Kidney (tissue), 14 donors: ENCODE measurements around the gene THSD4. TPM values are rescaled to one million over a fixed set of nuclear protein-coding genes. Genes with fewer than 3 reads are reported as not detected.

Experiments
- DNase-seq, 5 donors: peaks; one replicate each; pipeline ENCODE4 v3.0.0-alpha.2; 2013 to 2020
- FAIRE-seq: peaks from 2 replicates; lab custom pipeline; 2012; peaks lifted over from hg19 to GRCh38; lab: Jason Lieb, UNC
- H3K27ac ChIP-seq, 2 donors: one replicate each; pipeline ENCODE4 v1.7.0; 2013; ENCODE audit warnings: low read depth in 2 of 2, low read length in 2 of 2, inconsistent platforms in 1 of 2
- H3K27me3 ChIP-seq: one replicate; pipeline ENCODE4 v1.7.1; 2013; ENCODE audit warnings: low read length, inconsistent platforms; ENCODE audit not compliant: control insufficient read depth, insufficient read depth
- H3K36me3 ChIP-seq, 3 donors: one replicate each; pipeline versions ENCODE4 v1.7.0 to v1.7.1; 2013; ENCODE audit warnings: low read length in 3 of 3, control low read depth in 1 of 3, inconsistent platforms in 1 of 3; ENCODE audit not compliant: insufficient read depth in 3 of 3, control insufficient read depth in 2 of 3
- H3K4me1 ChIP-seq, 3 donors: one replicate each; pipeline versions ENCODE4 v1.7.0 to v1.7.1; 2013; ENCODE audit warnings: low read length in 3 of 3, inconsistent platforms in 1 of 3, low read depth in 1 of 3; ENCODE audit not compliant: control insufficient read depth in 2 of 3, insufficient read depth in 2 of 3
- H3K4me3 ChIP-seq, 3 donors: one replicate each; pipeline versions ENCODE4 v1.7.0 to v1.8.1; 2013; ENCODE audit warnings: low read length in 3 of 3, control low read depth in 1 of 3, inconsistent platforms in 1 of 3
- H3K9ac ChIP-seq, 3 donors: one replicate each; pipeline versions ENCODE4 v1.7.0 to v1.7.1; 2013; ENCODE audit warnings: low read length in 3 of 3, control low read depth in 1 of 3, inconsistent platforms in 1 of 3
- H3K9me3 ChIP-seq, 3 donors: one replicate each; pipeline versions ENCODE4 v1.7.0 to v1.7.1; 2013; ENCODE audit warnings: low read length in 3 of 3, control low read depth in 1 of 3, inconsistent platforms in 1 of 3; ENCODE audit not compliant: control insufficient read depth in 2 of 3, insufficient read depth in 1 of 3
- intact Hi-C: fragments of 100-400 bp; cut with DNase I; formaldehyde crosslinking; loops from one replicate; pipeline ENCODE4 v1.11.1; 2022
- polyA plus RNA-seq: library from polyadenylated mRNA; stranded (reverse); fragments of 350-450 nt; fragmentation: Illumina TruSeq; extraction: RNeasy Lipid Tissue Mini Kit (QIAGEN cat#74804); gene quantifications from one replicate; pipeline ENCODE4 v1.2.3, GENCODE V29; 2014; ENCODE audit warnings: low read depth, low replicate concordance; ENCODE audit not compliant: insufficient read depth
- total RNA-seq: library from RNA; stranded (reverse); fragmentation: NEBNext Ultra II Directional; extraction: Animal tissue kit (Norgen Biotek cat#: 25700); gene quantifications from one replicate; pipeline ENCODE4 v1.2.1, GENCODE V29; 2021
- TF ChIP-seq, protein P1 (sequence below): IDR thresholded peaks from 3 replicates; pipeline ENCODE4 v1.5.1; 2012; ENCODE audit warnings: mild to moderate bottlenecking, moderate library complexity, borderline replicate concordance; ENCODE audit not compliant: insufficient read depth; ENCODE audit errors: extremely low read depth
- donor health status: control.
- donor health status: control.
- donor health status: control.
- donor health status: control.
- donor health status: control.
- donor health status: DM: yes; HTN: yes; CAD: no.
- donor health status: Normal renal cell carcinoma (clear cell type).

Gene THSD4
- total and polyA plus RNA-seq, 2 donors from 2014 or later = 9.4 to 36.3 TPM

- Histone ChIP-seq H3K9me3 (no peaks in the 10 kb centered on the region), H3K4me3 (peak overlapping the region; percentile 38 to 64 (median 54)), H3K27me3 (no peaks in the 10 kb centered on the region), H3K4me1 (peaks cover 0 to 3% (median 0%) of the 10 kb centered on the region in 3 donors), H3K36me3 (no peaks in the 10 kb centered on the region), H3K9ac (peak overlapping the region in 2 of 3 donors; percentile 41 to 47), H3K27ac (no peak overlapping the region)
- TF ChIP-seq, protein P1, sequence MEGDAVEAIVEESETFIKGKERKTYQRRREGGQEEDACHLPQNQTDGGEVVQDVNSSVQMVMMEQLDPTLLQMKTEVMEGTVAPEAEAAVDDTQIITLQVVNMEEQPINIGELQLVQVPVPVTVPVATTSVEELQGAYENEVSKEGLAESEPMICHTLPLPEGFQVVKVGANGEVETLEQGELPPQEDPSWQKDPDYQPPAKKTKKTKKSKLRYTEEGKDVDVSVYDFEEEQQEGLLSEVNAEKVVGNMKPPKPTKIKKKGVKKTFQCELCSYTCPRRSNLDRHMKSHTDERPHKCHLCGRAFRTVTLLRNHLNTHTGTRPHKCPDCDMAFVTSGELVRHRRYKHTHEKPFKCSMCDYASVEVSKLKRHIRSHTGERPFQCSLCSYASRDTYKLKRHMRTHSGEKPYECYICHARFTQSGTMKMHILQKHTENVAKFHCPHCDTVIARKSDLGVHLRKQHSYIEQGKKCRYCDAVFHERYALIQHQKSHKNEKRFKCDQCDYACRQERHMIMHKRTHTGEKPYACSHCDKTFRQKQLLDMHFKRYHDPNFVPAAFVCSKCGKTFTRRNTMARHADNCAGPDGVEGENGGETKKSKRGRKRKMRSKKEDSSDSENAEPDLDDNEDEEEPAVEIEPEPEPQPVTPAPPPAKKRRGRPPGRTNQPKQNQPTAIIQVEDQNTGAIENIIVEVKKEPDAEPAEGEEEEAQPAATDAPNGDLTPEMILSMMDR = no peak
- DNase-seq (peak in 1 of 5 donors; percentile 42), FAIRE-seq (no peak)
- intact Hi-C loops = loop anchor here (10.0 kb wide), 1 partner anchor 318 kb away; no protein-coding TSS in a partner anchor
Measured at GRCh38 chr15:71116366-71116765, 1.1 kb downstream of the THSD4 start.

DNA sequence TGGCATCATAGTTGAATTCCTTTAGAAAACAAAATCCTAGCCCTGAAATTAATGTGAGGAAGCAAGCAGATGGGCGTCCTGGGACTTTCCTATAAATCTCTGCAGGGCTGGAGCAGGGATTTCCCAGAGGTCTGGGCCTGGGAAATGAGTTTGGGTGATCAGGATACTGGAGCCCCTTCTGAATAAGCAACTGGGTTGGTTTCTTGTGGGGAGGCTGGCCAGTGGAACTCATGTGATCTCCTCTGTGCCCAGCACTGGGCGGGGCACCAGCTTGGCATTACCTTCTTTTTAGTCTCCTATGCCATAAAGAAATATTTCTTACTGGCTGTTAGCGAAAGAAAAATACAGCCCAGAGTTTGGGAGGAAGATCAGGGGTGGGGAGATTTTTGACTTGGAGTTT, 1.7 kb downstream of the THSD4 start:
- intact Hi-C loops = loop anchor here (10.0 kb wide), 1 partner anchor 318 kb away; no protein-coding TSS in a partner anchor
- Histone ChIP-seq H3K9me3 (no peaks in the 10 kb centered on the region), H3K4me3 (peak overlapping the region in 1 of 3 donors; percentile 38), H3K27ac (no peak overlapping the region), H3K4me1 (peaks cover 0 to 7% (median 0%) of the 10 kb centered on the region in 3 donors), H3K36me3 (no peaks in the 10 kb centered on the region), H3K9ac (no peak overlapping the region), H3K27me3 (no peaks in the 10 kb centered on the region)
- TF ChIP-seq, protein P1 = no peak
- FAIRE-seq = no peak
- DNase-seq = no peak

GRCh38 chr15:71117714-71118305, 2.5 kb downstream of the THSD4 start:
- H3K27ac ChIP-seq = no peak overlapping the region
- H3K4me1 ChIP-seq = peaks cover 0 to 6% (median 0%) of the 10 kb centered on the region in 3 donors
- no peaks in the 10 kb centered on the region for H3K27me3 ChIP-seq
- H3K9ac ChIP-seq = no peak overlapping the region
- no peaks in the 10 kb centered on the region for H3K36me3 ChIP-seq
- DNase-seq (no peak), FAIRE-seq (no peak)
- no peaks in the 10 kb centered on the region for H3K9me3 ChIP-seq
- intact Hi-C loops = loop anchor here (10.0 kb wide), 1 partner anchor 317 kb away; no protein-coding TSS in a partner anchor
- H3K4me3 ChIP-seq = no peak overlapping the region
- TF ChIP-seq, protein P1 = no peak
